Measurements from ENCODE around the gene TLL2. TPM values are rescaled to one million over a fixed set of nuclear protein-coding genes. Genes with fewer than 3 reads are reported as not detected.

The TLL2 gene
- total RNA-seq, 4 donors from 2014 or later: 0.40 to 0.62 TPM; not detected in 2

GRCh38 chr10:96337106-96337505 is 176.6 kb downstream of the TLL2 start:
- no peak for TF ChIP-seq CTCF (IDR thresholded peaks at IDR 0.05)
- no peak for TF ChIP-seq POLR2A (IDR thresholded peaks at IDR 0.05)
- H3K9me3 ChIP-seq: no peaks in the 10 kb centered on the region
- 79 to 87% methylated on average over 1 to 2 of the region's 2 CpGs for WGBS, 2 donors
- no peaks in the 10 kb centered on the region for H3K4me1 ChIP-seq
- no peak overlapping the region for H3K27ac ChIP-seq
- peaks cover 0 to 45% (median 0%) of the 10 kb centered on the region in 4 donors for H3K27me3 ChIP-seq
- intact Hi-C loops (cut with DNase I): no loop called here
- DNase-seq: no peak
- no peaks in the 10 kb centered on the region for H3K36me3 ChIP-seq
- H3K4me3 ChIP-seq: no peak overlapping the region

- TF ChIP-seq CTCF (IDR thresholded peaks at IDR 0.05): peak; percentile 36 to 64 (median 50)
- TF ChIP-seq POLR2A (IDR thresholded peaks at IDR 0.05): no peak
- H3K27ac ChIP-seq: no peak overlapping the region
- no peaks in the 10 kb centered on the region for H3K36me3 ChIP-seq
- no peaks in the 10 kb centered on the region for H3K9me3 ChIP-seq
- DNase-seq: no peak
- no peaks in the 10 kb centered on the region for H3K4me1 ChIP-seq
- intact Hi-C loops (cut with DNase I): no loop called here
- H3K4me3 ChIP-seq: no peak overlapping the region
- peaks cover 0 to 61% (median 0%) of the 10 kb centered on the region in 4 donors for H3K27me3 ChIP-seq
- 38 to 46% methylated on average over 5 of the region's 5 CpGs for WGBS, 2 donors
Measured at GRCh38 chr10:96334616-96335526, 178.9 kb downstream of the TLL2 start.

GRCh38 chr10:96333101-96333500 is 180.6 kb downstream of the TLL2 start:
- Histone ChIP-seq H3K27ac (no peak overlapping the region), H3K4me3 (no peak overlapping the region), H3K9me3 (no peaks in the 10 kb centered on the region), H3K4me1 (no peaks in the 10 kb centered on the region), H3K36me3 (no peaks in the 10 kb centered on the region), H3K27me3 (peaks cover 0 to 70% (median 0%) of the 10 kb centered on the region in 4 donors)
- intact Hi-C loops (cut with DNase I): no loop called here
- no peak for DNase-seq
- WGBS, 2 donors: 61 to 86% methylated on average over 1 of the region's 1 CpG
- no peak for TF ChIP-seq POLR2A (IDR thresholded peaks at IDR 0.05)
- TF ChIP-seq CTCF (IDR thresholded peaks at IDR 0.05): no peak

- no peaks in the 10 kb centered on the region for H3K9me3 ChIP-seq
- no peaks in the 10 kb centered on the region for H3K36me3 ChIP-seq
- no peak overlapping the region for H3K4me3 ChIP-seq
- H3K27me3 ChIP-seq: peaks cover 0 to 69% (median 0%) of the 10 kb centered on the region in 4 donors
- no peak for TF ChIP-seq CTCF (IDR thresholded peaks at IDR 0.05)
- TF ChIP-seq POLR2A (IDR thresholded peaks at IDR 0.05): no peak
- H3K27ac ChIP-seq: no peak overlapping the region
- H3K4me1 ChIP-seq: no peaks in the 10 kb centered on the region
- no peak for DNase-seq
- intact Hi-C loops (cut with DNase I): no loop called here
- WGBS, 2 donors: 51 to 66% methylated on average over 6 of the region's 7 CpGs
Measured at GRCh38 chr10:96327462-96327861, 186.3 kb downstream of the TLL2 start.

GRCh38 chr10:96325719-96326373 is 187.9 kb downstream of the TLL2 start:
- Histone ChIP-seq H3K4me3 (no peak overlapping the region), H3K9me3 (no peaks in the 10 kb centered on the region), H3K36me3 (no peaks in the 10 kb centered on the region), H3K4me1 (no peaks in the 10 kb centered on the region), H3K27me3 (peaks cover 0 to 66% (median 0%) of the 10 kb centered on the region in 4 donors), H3K27ac (no peak overlapping the region)
- WGBS, 2 donors: 53 to 63% methylated on average over 4 of the region's 4 CpGs
- no peak for DNase-seq
- TF ChIP-seq CTCF (IDR thresholded peaks at IDR 0.05) (no peak), POLR2A (IDR thresholded peaks at IDR 0.05) (no peak)
- intact Hi-C loops (cut with DNase I): no loop called here

All from esophagus squamous epithelium (tissue), 5 donors.